Measurements from ENCODE around the gene AACS. TPM values are rescaled to one million over a fixed set of nuclear protein-coding genes. Genes with fewer than 3 reads are reported as not detected.

The AACS gene
- total RNA-seq, 3 donors from 2014 or later (not counting 1 experiment from before 2014, with no cell fraction given) = 14.6 to 20.4 (median 18.1) TPM

GRCh38 chr12:125183187-125184067 is 118.2 kb downstream of the AACS start:
- Mint-ChIP-seq H3K4me3 (peak overlapping the region; percentile 17), H3K4me1 (peaks cover 0 to 5% of the 10 kb centered on the region in 2 donors), H3K9me3 (no peaks in the 10 kb centered on the region), H3K27ac (no peak overlapping the region), H3K27me3 (ENCODE audit: low read depth in 2 of 2) (peaks cover 33 to 36% of the 10 kb centered on the region in 2 donors), H3K36me3 (no peaks in the 10 kb centered on the region)
- Histone ChIP-seq H3K36me3 (ENCODE audit: control insufficient read depth, insufficient read depth, low read length) (no peaks in the 10 kb centered on the region), H3K4me3 (ENCODE audit: low read length) (no peak overlapping the region), H3K27me3 (ENCODE audit: control insufficient read depth, insufficient read depth, low read length) (peaks cover 14% of the 10 kb centered on the region), H3K4me1 (ENCODE audit: control insufficient read depth, insufficient read depth, low read length) (peaks cover 10% of the 10 kb centered on the region), H3K27ac (ENCODE audit: low read length) (no peak overlapping the region), H3K9me3 (ENCODE audit: control insufficient read depth, insufficient read depth, low read length) (no peaks in the 10 kb centered on the region)
- TF ChIP-seq, protein P1, sequence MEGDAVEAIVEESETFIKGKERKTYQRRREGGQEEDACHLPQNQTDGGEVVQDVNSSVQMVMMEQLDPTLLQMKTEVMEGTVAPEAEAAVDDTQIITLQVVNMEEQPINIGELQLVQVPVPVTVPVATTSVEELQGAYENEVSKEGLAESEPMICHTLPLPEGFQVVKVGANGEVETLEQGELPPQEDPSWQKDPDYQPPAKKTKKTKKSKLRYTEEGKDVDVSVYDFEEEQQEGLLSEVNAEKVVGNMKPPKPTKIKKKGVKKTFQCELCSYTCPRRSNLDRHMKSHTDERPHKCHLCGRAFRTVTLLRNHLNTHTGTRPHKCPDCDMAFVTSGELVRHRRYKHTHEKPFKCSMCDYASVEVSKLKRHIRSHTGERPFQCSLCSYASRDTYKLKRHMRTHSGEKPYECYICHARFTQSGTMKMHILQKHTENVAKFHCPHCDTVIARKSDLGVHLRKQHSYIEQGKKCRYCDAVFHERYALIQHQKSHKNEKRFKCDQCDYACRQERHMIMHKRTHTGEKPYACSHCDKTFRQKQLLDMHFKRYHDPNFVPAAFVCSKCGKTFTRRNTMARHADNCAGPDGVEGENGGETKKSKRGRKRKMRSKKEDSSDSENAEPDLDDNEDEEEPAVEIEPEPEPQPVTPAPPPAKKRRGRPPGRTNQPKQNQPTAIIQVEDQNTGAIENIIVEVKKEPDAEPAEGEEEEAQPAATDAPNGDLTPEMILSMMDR (IDR thresholded peaks at IDR 0.05) = peak; percentile 99
- intact Hi-C loops (cut with micrococcal nuclease) = loop anchor here (2.0 to 10.0 kb wide), 3 partner anchors 219 to 1691 kb away; no protein-coding TSS in a partner anchor
- DNase-seq (peak; percentile 74 to 86), ATAC-seq (peak; percentile 87 to 93 (median 90))
- WGBS (ENCODE audit: insufficient coverage) = 4% methylated on average over 19 of the region's 27 CpGs

DNA sequence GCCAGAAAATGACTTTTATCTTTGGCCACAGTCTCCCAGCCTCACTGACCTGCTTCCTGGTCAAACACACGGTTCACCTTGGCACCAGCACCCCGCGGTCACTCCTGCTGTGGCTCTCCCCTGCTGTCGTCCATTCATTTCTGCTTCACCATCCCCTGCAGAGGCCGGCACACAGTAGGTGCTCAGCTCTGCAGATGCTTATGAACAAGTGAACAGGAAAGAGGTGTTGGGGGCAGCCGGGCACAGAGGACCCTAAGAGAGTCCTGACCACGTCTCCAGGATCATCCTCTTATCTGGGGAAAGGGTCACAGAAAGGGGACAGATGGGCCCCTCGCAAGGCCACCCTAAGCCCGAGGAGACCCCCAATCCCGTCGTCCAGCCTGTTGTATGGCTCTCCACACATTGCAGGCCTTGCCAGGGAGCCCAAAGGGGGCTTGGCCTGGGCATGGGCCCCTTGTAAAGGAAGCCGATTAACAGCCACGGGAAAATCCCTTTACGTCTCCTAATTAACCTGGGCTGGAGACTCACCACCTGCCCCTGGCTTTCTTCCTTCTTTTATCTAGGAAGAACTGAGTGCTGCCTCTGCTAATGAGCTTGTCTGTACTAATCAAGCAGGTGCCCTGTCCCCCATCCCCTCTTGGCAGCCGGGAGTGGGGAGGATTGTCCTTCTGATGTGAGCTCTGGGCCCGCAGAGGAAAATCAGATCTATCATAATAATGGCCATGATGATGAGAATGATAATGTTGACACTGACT is 119.2 kb downstream of the AACS start:
- no peak for ATAC-seq
- Histone ChIP-seq H3K9me3 (ENCODE audit: control insufficient read depth, insufficient read depth, low read length) (no peaks in the 10 kb centered on the region), H3K27me3 (ENCODE audit: control insufficient read depth, insufficient read depth, low read length) (peaks cover 17% of the 10 kb centered on the region), H3K36me3 (ENCODE audit: control insufficient read depth, insufficient read depth, low read length) (no peaks in the 10 kb centered on the region), H3K27ac (ENCODE audit: low read length) (no peak overlapping the region), H3K4me3 (ENCODE audit: low read length) (no peak overlapping the region), H3K4me1 (ENCODE audit: control insufficient read depth, insufficient read depth, low read length) (peaks cover 10% of the 10 kb centered on the region)
- Mint-ChIP-seq H3K4me1 (peaks cover 0 to 5% of the 10 kb centered on the region in 2 donors), H3K4me3 (peak overlapping the region; percentile 6), H3K36me3 (no peaks in the 10 kb centered on the region), H3K27ac (no peak overlapping the region), H3K27me3 (ENCODE audit: low read depth in 2 of 2) (peaks cover 42 to 45% of the 10 kb centered on the region in 2 donors), H3K9me3 (no peaks in the 10 kb centered on the region)
- DNase-seq = no peak
- WGBS (ENCODE audit: insufficient coverage) = 38% methylated on average over 16 of the region's 16 CpGs
- TF ChIP-seq, protein P1 (IDR thresholded peaks at IDR 0.05) = no peak
- intact Hi-C loops (cut with micrococcal nuclease) = loop anchor here (10.0 kb wide), 2 partner anchors 1570 to 1690 kb away; no protein-coding TSS in a partner anchor

DNA sequence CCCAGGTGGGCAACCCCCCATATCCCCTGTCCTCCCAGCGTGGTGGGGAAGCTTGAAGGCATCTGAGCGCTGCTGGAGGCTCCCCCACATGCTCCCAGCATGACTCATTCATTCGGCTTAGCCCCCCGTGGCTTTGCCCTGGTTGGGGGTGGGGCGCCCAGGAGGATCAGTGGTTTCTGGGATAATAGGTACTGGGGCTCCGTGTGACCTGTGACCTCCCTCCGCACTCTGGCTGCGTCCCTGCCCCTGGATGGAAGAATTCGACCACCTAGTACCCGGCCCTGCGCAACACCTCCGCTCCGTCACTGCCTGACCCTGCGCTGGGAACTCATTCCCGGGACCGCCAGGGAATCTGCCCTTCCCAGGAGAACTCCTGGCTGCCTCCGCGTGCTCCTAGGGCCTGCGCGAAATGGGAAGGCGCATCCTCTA is 120.1 kb downstream of the AACS start:
- no peak overlapping the region for H3K27ac ChIP-seq (ENCODE audit: low read length)
- H3K27me3 ChIP-seq (ENCODE audit: control insufficient read depth, insufficient read depth, low read length) = peaks cover 24% of the 10 kb centered on the region
- Mint-ChIP-seq H3K4me3 (no peak overlapping the region), H3K27me3 (ENCODE audit: low read depth in 2 of 2) (peaks cover 47 to 53% of the 10 kb centered on the region in 2 donors), H3K36me3 (no peaks in the 10 kb centered on the region), H3K4me1 (peaks cover 0 to 5% of the 10 kb centered on the region in 2 donors), H3K27ac (no peak overlapping the region), H3K9me3 (no peaks in the 10 kb centered on the region)
- intact Hi-C loops (cut with micrococcal nuclease) = loop anchor here (10.0 kb wide), 2 partner anchors 1569 to 1689 kb away; no protein-coding TSS in a partner anchor
- H3K36me3 ChIP-seq (ENCODE audit: control insufficient read depth, insufficient read depth, low read length) = no peaks in the 10 kb centered on the region
- TF ChIP-seq, protein P1 (IDR thresholded peaks at IDR 0.05) = no peak
- H3K4me3 ChIP-seq (ENCODE audit: low read length) = no peak overlapping the region
- ATAC-seq (no peak), DNase-seq (no peak)
- no peaks in the 10 kb centered on the region for H3K9me3 ChIP-seq (ENCODE audit: control insufficient read depth, insufficient read depth, low read length)
- 10% methylated on average over 19 of the region's 21 CpGs for WGBS (ENCODE audit: insufficient coverage)
- H3K4me1 ChIP-seq (ENCODE audit: control insufficient read depth, insufficient read depth, low read length) = peaks cover 10% of the 10 kb centered on the region

Data from natural killer cell (primary cell).